22Rv1 (cell line): Measurements from ENCODE around the gene DPP6.

Experiments used
- CTCF ChIP-seq: fragments of 450-650 bp; IDR thresholded peaks from 2 replicates; pipeline ENCODE4 v1.5.1; 2017; ENCODE audit warnings: mild to moderate bottlenecking
- ZFX ChIP-seq: fragments of 450-650 bp; IDR thresholded peaks from 2 replicates; pipeline ENCODE4 v1.6.1; 2017; ENCODE audit warnings: antibody characterized with exemption, borderline replicate concordance

- TF ChIP-seq CTCF, result no peak
- no peak for TF ChIP-seq ZFX
Measured at GRCh38 chr7:154532771-154533170, 480.6 kb downstream of the DPP6 start.
